ENCODE data around the gene LARP4B.

Gene LARP4B

DNA sequence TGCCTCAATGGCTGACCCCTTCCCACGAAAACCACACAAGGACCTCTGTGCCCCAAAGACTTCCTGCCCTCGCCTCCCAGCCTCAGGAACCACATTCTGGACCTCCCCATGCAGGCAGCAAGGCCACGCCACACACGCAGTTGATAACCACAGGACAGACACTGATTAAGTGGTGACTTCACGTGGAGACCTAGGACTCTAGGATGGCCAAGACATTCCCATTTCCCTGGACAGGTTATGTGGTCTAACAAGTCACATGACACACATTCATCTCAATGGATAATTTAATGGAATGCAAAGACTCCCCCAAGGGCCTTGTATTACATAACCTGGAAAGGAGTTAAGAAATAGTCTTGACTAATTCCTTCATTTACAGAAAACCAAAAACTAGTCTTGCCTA, 110.2 kb downstream of the LARP4B start:
- DNase-seq, result no peak

DNA sequence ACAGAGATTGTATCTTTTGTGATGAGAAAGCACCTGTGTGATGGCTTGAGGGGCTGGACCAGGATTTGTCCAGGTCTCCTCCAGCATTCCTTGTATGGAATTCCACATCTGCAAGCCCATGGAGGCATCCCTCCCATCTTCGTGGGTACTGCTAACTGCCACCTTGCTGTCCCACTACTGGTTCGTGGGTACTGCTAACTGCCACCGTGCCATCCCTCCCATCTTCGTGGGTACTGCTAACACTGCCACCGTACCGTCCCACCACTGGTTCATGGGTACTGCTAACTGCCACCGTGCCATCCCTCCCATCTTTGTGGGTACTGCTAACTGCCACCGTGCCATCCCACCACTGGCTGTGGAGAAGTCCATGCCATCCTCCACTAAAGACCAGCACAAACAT, 111.7 kb downstream of the LARP4B start:
- no peak for DNase-seq

DNA sequence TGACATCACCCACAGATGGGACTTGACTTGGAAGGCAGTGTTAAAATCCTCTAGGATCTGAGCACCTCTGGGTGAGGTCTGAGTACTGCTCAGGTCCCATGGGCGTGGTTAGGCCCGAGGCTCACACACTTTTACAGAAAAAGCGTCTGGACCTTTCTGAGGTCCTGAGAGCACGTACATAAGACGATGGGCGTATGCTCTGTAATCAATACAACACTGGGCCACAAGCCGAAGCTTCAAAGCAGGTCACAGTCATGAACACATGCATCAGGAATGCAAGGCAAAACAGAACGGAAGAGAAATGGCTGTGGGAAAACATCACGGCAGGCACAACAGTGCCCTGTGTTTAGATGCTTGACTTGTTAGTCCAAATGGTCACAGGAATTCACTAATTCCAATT, 112.2 kb downstream of the LARP4B start:
- no peak for DNase-seq

DNA sequence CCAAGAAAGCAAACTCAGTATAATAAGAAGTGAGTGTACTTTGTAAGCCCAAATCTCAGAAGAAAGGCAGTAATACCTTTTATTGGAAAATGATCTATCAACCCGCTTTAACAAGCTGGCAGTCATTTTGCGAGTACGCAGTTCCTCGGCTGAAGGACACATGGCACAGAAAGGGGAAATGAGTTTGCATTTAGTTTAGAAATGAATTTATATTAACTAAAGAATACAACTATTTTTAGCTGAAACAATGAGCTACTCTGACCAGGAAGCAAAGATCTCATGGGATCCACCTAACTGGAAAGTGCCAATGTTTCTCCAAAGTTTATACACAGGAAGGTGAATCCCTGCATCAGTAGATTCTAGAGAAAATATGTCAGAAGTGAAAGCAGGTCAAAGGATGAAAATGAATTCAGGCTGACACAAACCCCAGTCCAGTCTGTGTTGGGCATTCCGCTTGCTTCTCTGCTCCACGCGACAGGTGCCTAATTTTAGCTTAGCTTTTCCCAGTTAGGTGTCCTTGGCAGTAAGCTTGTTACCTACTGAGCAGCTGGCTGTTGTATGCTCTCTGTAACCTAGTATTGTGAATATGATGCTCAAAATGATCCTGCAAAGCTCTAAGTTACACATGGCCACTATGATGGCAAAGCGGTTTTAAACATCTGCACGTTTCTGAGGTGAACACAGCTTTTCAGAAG, 112.8 kb downstream of the LARP4B start:
- no peak for DNase-seq

DNA sequence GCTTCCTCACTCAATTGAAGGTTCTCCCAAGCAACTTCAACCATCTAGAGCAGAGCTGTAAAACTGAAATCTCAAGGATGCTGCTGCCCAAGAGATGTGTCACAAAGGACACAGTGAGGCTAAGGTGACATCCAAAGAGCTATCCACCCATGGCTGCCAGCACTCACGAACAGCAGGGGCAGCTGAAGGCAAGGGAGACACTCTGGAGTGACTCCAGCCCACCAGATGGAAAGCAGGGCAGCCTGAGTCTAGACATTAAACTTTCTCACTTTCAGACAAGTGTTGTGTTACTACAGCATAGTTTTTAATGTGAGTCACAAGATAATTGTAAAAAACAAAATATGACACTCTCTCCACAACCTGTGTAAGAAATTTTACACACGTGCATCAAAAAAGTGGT, 113.5 kb downstream of the LARP4B start:
- no peak for DNase-seq

DNA sequence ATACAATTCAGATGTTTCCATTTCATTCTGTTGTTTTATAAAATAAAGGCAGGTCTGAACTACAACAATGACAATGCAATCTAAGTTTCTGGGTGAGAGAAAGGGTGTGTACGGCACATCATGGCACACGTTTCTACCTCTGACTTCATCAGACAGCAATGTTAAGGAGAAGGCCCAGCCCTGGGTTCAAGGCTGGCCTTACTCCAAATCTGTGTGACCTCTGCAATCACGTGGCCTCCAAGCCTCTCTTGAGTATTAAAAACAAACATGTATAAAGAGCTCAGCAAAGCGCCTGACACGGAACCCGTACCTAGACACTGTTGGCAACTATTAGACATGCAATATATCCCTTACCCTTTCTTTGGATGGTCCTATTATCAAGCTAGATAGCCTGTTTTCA, 114.1 kb downstream of the LARP4B start:
- no peak for DNase-seq

DNA sequence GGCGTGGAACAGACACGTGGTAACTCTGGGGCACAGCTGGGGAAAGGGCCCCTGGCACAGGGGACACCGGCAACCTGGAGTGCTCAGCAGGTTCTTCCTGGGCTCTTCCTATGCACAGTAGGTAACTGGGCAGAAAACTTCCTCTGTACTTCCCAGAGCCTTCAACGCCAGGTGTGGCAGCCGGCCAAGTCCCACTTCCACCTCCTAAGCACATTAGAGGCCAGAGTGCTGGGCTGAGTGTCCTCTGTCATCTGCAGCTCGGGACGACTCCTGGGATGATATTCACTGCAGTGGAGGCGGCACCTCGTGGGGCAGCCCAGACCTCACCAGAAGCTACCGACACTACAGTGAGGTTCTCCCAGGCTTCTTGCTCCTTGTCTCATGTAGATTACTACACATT, 114.5 kb downstream of the LARP4B start:
- DNase-seq, result no peak

DNA sequence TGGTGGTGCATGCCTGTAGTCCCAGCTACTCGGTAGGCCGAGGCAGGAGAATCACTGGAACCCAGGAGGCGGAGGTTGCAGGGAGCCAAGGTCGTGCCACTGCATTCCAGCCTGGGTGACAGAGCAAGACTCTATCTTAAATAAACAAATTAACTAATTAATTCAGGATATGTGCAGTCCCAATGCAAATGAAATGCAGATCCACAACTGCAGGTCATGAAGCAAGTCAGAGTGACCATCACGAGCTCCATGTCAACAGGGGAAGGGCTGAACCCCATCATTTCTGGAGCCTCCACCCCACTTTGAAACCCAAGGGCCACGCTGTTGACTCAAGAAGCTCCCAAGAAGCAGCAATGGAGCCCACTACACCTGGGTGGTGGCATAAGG, 115.4 kb downstream of the LARP4B start:
- DNase-seq, result no peak

DNA sequence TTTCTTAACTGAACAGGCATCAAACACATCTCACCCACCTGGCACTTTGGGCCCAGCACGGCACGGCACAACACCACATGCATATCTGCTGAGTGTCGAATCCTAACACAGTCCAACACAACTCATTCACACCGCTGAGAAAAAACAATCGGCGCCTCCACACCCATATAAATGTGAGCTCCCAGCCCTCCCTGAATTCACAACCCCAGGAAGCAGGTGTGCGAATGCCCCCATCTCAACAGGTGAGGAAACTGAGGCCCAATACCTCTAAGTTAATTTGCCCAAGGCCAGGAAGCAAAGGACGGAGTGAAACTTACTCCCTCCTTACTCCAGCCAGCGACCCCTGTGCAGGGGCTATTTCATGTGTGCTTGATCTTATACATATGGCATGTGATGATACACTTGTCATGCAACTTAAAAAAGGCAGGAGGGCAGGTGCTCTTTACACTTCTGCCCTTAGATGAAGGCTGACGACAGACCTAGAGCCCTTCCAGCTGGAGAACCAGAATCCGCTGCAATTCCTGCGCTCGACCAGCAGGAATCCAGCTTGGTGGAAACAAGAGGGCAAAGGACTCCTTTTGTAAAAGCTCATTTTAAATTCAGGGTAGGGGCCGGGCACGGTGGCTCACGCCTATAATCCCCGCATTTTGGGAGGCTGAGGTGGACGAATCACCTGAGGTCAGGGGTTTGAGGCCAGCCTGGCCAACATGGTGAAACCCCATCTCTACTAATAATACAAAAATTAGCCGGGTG, 116.0 kb downstream of the LARP4B start:
- DNase-seq, result no peak

DNA sequence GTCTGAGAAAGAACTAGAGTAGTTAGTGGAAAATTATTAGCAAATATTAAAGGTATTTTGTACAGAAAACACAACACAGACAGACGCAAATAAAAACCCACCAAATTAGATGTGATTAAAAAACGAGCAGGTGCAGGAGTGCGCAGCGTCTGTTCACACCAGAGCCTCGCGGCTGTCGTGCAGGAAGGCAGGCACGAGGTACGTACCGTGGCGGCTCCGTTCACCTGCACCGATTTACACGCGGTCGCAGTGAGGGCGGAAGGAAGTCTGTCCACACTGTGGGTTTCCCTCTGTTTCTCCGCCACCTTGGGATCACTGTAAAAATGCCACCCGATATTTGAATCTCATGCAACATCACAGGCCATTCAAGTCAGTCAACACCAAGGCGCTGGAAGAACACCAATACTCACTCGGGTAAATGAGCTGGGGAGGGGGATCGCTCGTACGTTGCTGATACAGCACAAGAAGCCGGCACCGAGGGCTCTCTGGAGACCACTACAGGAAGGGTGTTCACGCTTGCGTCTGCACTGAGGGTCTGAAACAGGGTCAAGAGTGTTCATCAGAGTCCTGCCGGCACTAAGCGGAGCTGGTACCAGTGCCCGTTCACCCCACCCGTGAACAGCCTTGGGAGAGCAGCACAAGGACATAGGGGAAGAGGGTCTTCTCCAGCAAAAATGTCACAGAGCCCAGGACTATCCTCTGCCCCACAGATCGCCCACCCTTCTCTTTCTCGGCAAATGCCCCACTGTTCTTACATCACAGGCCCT, 116.8 kb downstream of the LARP4B start:
- DNase-seq, result no peak

DNA sequence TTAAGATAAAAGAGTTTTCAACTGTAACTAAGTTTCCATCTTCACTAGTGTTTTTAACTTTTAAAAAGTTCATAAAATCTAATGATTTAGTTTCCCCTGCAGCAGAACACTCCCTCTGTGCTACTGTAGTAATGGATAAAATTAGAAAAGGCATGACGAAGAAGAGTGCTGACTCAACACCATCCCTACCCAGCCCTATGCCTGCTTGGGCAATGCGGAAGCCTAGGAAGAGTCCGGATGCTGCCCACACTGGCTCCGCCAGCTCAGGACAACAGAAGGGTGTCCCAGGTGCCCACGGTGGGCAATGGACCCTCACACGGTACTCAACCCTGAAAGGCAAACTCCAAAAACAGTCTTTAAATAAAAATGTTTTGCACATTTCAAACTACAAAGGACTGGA, 118.2 kb downstream of the LARP4B start:
- no peak for DNase-seq

DNA sequence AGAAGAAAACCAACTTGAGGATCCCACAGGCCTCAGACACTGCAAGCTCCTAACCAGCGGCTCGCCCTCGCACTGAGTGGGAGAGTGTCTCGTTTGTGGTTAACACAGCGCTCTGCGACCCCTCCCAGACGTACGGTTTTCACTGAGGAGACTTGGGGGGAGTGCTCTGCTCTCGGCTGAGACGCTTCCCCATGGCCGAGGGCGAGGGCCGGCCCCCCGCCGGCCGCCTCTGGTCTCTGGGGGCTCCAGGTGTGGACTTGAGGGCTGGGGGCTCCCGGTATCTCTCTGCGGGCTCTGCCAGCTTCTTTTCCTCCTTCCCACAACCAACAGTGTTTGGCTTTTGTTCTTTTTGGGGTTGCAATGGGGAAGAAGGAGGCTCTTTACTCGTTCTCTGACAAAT, 118.7 kb downstream of the LARP4B start:
- no peak for DNase-seq

DNA sequence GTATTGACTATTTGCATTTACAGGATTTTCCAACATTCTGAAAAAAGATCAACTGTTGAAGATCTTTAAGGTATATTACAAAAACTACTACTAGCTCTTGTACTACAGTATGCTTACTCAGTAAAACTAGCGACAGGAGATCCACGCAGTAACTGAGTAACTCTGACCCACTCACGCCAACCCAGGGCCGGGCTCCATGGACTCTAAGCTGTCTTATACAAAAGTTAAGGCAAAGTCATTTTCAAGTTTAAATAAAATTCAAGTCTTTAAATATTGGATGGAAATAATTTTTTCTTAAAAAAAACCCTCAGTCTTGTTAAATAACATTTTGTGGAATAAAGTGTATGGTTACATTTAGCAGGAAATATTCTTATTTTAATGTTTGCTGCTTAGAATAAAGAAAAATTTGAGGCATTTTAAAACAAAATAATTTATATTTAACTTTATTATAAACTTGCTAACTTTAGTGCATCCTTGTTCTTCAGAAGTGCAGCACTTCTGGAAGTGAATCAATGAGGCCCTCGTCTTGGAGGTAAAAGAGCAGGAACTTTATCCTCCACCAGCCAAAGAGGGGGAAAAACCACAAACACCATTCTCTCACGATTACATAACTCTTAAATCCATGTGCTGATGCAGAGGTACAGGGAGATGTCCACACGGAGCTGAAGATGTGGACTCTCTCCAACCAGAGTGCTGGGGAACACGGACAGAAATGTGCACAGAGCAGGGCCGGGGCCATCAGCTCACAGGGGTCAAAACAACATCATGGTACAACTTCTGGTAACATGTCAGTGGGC, 119.9 kb downstream of the LARP4B start:
- DNase-seq, result no peak

DNA sequence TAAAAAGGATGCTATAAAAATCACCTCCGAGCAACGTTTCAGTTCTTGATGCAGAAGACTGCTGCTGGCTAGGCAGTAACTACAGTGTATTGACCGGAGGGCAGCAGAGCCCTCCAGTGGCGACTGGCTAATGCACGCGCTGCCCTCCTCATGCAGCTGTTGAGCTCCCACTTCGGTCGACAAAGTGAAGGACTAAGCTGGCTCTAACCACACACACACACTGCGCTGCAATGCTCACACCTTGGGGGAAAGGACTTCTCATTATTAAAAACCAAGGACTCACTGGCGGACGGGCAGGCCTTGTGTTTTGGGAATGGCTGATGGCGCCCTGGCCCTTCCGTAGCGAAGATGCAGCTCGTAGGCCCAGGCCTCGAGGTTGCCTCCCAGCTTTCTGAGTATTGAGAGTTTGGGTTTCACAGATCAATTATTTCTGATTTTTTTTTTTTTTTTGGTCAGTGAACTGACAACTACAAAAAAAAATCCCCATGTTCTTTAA, 121.1 kb downstream of the LARP4B start:
- DNase-seq, result no peak

DNA sequence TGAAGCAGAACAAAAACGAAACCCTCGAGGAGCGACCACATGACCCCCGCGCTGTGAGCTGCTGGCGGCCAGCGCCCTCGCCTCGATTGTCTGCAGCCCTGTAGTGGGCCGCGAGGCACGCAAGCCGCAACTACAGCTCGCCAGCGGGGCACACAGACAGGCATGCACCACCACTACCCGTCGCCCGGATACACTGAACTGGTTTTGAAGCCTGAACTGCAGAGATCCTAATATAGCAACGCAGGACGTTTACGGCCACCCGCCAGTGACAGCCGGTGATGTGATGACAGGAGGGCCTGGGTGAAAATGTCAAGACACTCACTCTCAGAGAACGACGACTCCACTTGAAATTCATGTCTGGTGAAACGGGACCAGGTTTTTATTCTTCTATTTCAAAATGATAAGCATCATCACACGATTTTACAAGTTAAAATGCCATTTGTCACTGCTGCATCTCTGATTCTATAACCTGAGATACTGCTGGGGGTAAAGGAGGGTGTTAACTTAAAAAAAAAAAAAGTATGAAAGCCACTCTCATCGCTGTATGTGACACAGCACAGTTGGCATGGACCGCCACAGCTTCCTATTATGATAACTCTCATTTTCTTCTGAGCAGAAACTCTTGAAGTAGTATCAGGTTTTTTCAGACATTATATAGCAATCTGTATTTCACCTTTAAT, 121.7 kb downstream of the LARP4B start:
- DNase-seq, result no peak

DNA sequence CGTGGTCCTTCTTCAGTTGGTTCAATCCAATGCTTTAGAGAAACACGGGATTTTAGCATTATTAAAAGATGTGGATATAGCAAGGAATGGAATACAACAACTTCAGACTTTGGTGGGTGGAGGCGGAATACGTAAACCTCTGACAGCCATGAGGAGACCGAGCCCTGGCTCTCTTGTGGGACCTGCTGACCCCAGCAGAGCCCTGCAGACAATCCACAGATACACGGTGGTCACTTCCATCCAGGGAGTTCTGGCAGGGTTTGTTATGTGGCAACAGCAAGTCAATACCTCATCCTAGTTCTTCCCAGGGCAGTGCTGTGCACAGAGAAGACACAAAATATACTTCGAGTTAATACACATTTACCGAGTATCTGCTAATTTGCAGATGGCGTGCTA, 123.5 kb downstream of the LARP4B start:
- no peak for DNase-seq

DNA sequence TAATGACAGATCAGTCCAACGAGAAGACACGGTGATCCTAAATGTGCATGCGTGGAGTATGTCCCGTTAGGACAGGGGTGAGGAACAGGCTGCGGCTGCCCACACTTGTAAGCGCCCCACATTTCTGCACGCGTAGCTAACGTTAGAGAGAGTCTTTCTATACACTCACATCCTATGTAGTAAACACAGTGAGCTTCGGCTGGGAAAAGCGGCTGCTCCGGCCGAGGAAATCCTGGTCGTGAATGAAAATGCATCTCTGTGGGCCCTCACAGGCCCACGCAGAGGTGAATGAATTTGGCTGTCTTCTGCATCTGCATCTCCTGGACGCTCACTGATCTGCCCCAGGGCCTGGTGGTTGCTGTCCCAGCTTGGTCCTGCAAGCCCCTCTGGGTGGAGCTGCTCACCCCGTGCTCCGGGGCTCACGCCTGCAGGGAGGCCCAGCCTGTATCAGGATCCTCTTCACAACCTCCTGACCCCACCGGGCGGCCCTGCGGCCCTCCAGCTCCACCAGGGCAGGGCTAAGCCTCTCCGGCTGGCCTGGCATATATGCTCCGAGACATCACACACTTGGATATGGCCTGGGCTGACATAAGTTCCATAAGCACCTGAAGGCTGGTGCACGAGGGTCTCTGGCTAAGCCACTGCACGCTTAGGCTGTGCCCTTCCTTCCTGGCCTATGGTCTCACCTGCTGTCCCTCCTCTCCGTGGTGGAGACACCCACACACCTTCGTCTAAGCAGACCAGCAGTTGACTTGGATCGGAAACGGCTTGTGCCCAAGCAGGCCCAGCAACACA, 124.1 kb downstream of the LARP4B start:
- DNase-seq, result no peak

DNA sequence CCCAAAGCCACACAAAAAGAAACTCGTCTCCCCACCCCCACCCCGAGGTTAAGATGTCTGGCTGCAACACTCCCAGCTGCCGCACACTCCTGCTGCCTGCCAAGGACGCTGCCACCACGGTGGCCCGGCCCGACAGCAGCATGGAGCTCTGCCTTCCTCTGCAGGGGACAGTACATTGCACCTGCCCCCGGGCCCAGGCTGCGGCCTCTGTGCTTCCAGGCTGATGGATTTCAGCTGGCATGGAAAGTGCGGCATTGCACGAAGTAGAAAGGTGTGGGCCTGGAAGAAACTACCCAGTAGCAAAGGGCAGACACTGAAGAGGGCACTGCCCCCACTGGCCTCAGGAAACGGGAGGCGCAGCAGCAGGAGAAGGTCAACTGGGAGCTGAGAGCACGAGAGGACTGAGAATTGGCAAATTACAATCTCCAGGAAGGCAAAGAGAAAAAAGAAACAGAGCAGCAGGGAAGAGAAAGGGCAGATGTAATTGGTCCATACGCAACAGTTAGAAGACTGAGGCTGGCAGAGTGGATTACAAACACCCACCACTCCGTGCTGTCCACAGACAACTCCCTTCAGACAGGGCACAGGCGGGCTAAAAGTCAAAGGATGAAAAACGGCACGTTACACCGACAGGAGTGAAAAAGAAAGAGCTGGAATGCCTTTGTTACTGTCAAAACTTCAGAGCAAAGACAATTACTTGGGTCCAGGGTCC, 124.9 kb downstream of the LARP4B start:
- no peak for DNase-seq

DNA sequence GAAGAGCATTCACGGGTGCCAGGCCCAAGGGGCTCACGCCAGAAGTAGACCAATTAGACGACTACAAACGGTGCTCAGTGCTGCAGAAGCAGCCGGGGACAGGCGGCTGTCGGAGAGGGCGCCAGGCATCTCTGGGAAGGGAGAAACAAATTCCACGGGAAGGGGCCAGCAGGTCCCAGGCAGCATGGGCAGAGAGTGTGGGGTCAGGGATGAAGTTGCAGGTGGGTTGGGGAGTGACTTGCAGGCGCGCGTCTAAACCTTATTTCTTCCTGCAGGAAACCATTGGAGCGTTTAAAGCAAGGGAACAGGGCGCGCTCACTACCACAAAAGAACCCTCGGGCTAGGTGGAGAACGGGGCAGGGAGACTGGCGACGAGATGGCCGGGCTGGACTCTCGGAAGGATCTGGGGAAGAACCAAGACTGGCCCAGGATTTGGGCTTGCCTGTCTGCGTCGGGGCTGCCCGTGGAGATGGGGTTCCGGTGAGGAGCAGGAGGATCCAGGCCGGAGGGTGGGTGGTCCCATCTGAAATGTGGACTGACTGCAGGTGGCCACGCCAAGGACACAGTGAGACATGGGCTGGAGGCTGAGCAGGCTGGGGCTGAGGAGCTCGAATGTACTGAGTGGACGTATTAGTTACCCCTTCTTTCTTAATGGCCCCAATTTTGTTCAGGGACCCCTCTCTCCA, 125.7 kb downstream of the LARP4B start:
- no peak for DNase-seq

All from SW 1271 (cell line).